HEK293 (cell line): ENCODE measurements around the gene PLPPR1.

Source experiments
- CTCF ChIA-PET: fragments of 350-600 bp; formaldehyde crosslinking; extraction: SDS; loops from one replicate; lab custom pipeline; 2021; ENCODE audit warnings: antibody characterized with exemption; lab: Yijun Ruan, JAX
- POLR2A ChIA-PET: fragments of 300-600 bp; formaldehyde crosslinking; extraction: SDS; loops from one replicate; lab custom pipeline; 2020; ENCODE audit warnings: antibody characterized with exemption, inconsistent platforms; lab: Yijun Ruan, JAX
- H3K27ac ChIP-seq: fragments of 200-500 bp; sonication (Bioruptor generic); 2 replicates; pipeline ENCODE4 v1.5.1; 2014; ENCODE audit warnings: low read depth, low read length, control low read depth, inconsistent platforms; ENCODE audit errors: extremely low read depth
- H3K36me3 ChIP-seq, 2 experiments: fragments of 200-500 bp in 1 of 2; sonication (Bioruptor generic) in 1 of 2; 1 replicate in 1 of 2; 2 replicates in 1 of 2; pipeline ENCODE4 v1.5.1; 2014 to 2017; ENCODE audit warnings: inconsistent platforms in 2 of 2, low read length in 2 of 2; ENCODE audit not compliant: control insufficient read depth in 2 of 2, insufficient read depth in 1 of 2
- H3K4me1 ChIP-seq: fragments of 200-500 bp; sonication (Bioruptor generic); 2 replicates; pipeline ENCODE4 v1.5.1; 2014; ENCODE audit warnings: mild to moderate bottlenecking, low read length, inconsistent platforms; ENCODE audit not compliant: control insufficient read depth, insufficient read depth
- H3K4me3 ChIP-seq: 2 replicates; pipeline ENCODE4 v1.5.1; 2011; ENCODE audit warnings: low read depth, mild to moderate bottlenecking, control low read depth, low read length, moderate library complexity
- H3K9me3 ChIP-seq: fragments of 200-500 bp; sonication (Bioruptor generic); 2 replicates; pipeline ENCODE4 v1.5.1; 2014; ENCODE audit warnings: low read depth, low read length, inconsistent platforms; ENCODE audit not compliant: control insufficient read depth, insufficient read depth
- HIC1 ChIP-seq: fragments of 450-650 bp; formaldehyde crosslinking; IDR thresholded peaks from 2 replicates; pipeline ENCODE4 v1.5.1; 2016; ENCODE audit warnings: missing biosample characterization, missing genetic modification characterization
- HOXA7 ChIP-seq: sonication (generic); formaldehyde crosslinking; IDR thresholded peaks from 2 replicates; pipeline ENCODE4 v1.8.1; 2022; ENCODE audit warnings: missing genetic modification reagents, borderline replicate concordance
- INSM2 ChIP-seq: fragments of 450-650 bp; formaldehyde crosslinking; IDR thresholded peaks from 2 replicates; pipeline ENCODE4 v1.5.1; 2016; ENCODE audit warnings: missing biosample characterization, missing genetic modification characterization
- KLF1 ChIP-seq: fragments of 450-650 bp; formaldehyde crosslinking; IDR thresholded peaks from 2 replicates; pipeline ENCODE4 v1.5.1; 2016; ENCODE audit warnings: missing biosample characterization, missing genetic modification characterization
- KLF17 ChIP-seq: fragments of 450-650 bp; formaldehyde crosslinking; IDR thresholded peaks from 2 replicates; pipeline ENCODE4 v1.5.1; 2016; ENCODE audit warnings: missing biosample characterization, missing genetic modification characterization
- PBX3 ChIP-seq: sonication (generic); formaldehyde crosslinking; IDR thresholded peaks from 2 replicates; pipeline ENCODE4 v1.8.1; 2022; ENCODE audit warnings: mild to moderate bottlenecking, moderate library complexity, missing genetic modification reagents
- ZBTB20 ChIP-seq: fragments of 450-650 bp; formaldehyde crosslinking; IDR thresholded peaks from 2 replicates; pipeline ENCODE4 v1.5.1; 2016; ENCODE audit warnings: missing biosample characterization, missing genetic modification characterization
- ZBTB26 ChIP-seq: fragments of 450-650 bp; formaldehyde crosslinking; optimal IDR thresholded peaks from 2 replicates; pipeline ENCODE3; 2016; ENCODE audit warnings: missing biosample characterization, mild to moderate bottlenecking, missing genetic modification characterization
- ZBTB48 ChIP-seq: fragments of 450-650 bp; formaldehyde crosslinking; IDR thresholded peaks from 2 replicates; pipeline ENCODE4 v1.5.1; 2016; ENCODE audit warnings: missing biosample characterization, missing genetic modification characterization
- ZFP69B ChIP-seq: fragments of 450-650 bp; formaldehyde crosslinking; IDR thresholded peaks from 2 replicates; pipeline ENCODE4 v1.5.1; 2016; ENCODE audit warnings: missing biosample characterization, missing genetic modification characterization
- ZNF214 ChIP-seq: fragments of 450-650 bp; formaldehyde crosslinking; IDR thresholded peaks from 2 replicates; pipeline ENCODE4 v1.5.1; 2017; ENCODE audit warnings: missing biosample characterization, mild to moderate bottlenecking, missing genetic modification characterization, borderline replicate concordance
- ZNF26 ChIP-seq: fragments of 450-650 bp; formaldehyde crosslinking; IDR thresholded peaks from 2 replicates; pipeline ENCODE4 v1.5.1; 2016; ENCODE audit warnings: missing biosample characterization, missing genetic modification characterization
- ZNF433 ChIP-seq: fragments of 450-650 bp; formaldehyde crosslinking; IDR thresholded peaks from 2 replicates; pipeline ENCODE4 v1.5.1; 2016; ENCODE audit warnings: missing biosample characterization, missing genetic modification characterization, low read depth
- ZNF501 ChIP-seq: fragments of 450-650 bp; formaldehyde crosslinking; IDR thresholded peaks from 2 replicates; pipeline ENCODE4 v1.5.1; 2016; ENCODE audit warnings: missing biosample characterization, missing genetic modification characterization
- ZNF514 ChIP-seq: fragments of 450-650 bp; formaldehyde crosslinking; IDR thresholded peaks from 2 replicates; pipeline ENCODE4 v1.5.1; 2016; ENCODE audit warnings: missing biosample characterization, missing genetic modification characterization
- ZNF701 ChIP-seq: fragments of 450-650 bp; formaldehyde crosslinking; IDR thresholded peaks from 2 replicates; pipeline ENCODE4 v1.5.1; 2016; ENCODE audit warnings: missing biosample characterization, missing genetic modification characterization
- ZNF791 ChIP-seq: fragments of 450-650 bp; formaldehyde crosslinking; IDR thresholded peaks from 2 replicates; pipeline ENCODE4 v1.5.1; 2016; ENCODE audit warnings: missing biosample characterization, missing genetic modification characterization

PLPPR1 gene

GRCh38 chr9:101130054-101130453 lies 101.5 kb downstream of the PLPPR1 start:
- ChIA-PET POLR2A (no interaction called here), CTCF (interaction anchor here (0.6 to 4.2 kb wide), 2 partner anchors 11 to 132 kb away, joined by 3 to 20 read pairs; no protein-coding TSS in a partner anchor)
- H3K27ac ChIP-seq = no peak overlapping the region
- TF ChIP-seq ZFP69B (tag by site-specific recombination) (no peak), KLF17 (tag by site-specific recombination) (no peak), HOXA7 (CRISPR knock-in tag) (no peak), ZBTB48 (tag by site-specific recombination) (no peak), ZBTB26 (tag by site-specific recombination) (no peak), ZNF433 (tag by site-specific recombination) (no peak), KLF1 (tag by site-specific recombination) (no peak), ZNF214 (tag by site-specific recombination) (no peak), INSM2 (tag by site-specific recombination) (no peak), HIC1 (no peak), ZNF514 (no peak), ZNF791 (no peak)
- H3K4me1 ChIP-seq = no peaks in the 10 kb centered on the region
- no peaks in the 10 kb centered on the region for H3K9me3 ChIP-seq
- no peak overlapping the region for H3K4me3 ChIP-seq
- H3K36me3 ChIP-seq = no peaks in the 10 kb centered on the region

- POLR2A ChIA-PET = no interaction called here
- Histone ChIP-seq H3K27ac (no peak overlapping the region), H3K36me3 (no peaks in the 10 kb centered on the region), H3K9me3 (no peaks in the 10 kb centered on the region), H3K4me1 (no peaks in the 10 kb centered on the region), H3K4me3 (no peak overlapping the region)
- no peak for TF ChIP-seq ZNF26 (tag by site-specific recombination)
- TF ChIP-seq PBX3 (CRISPR knock-in tag) = no peak
- no peak for TF ChIP-seq ZNF501
- no peak for TF ChIP-seq ZBTB20 (tag by site-specific recombination)
- TF ChIP-seq ZNF701 (tag by site-specific recombination) = no peak
- CTCF ChIA-PET = interaction anchor here (0.6 to 4.2 kb wide), 3 partner anchors 12 to 529 kb away, joined by 3 to 20 read pairs (median 4); no protein-coding TSS in a partner anchor
Measured at GRCh38 chr9:101131326-101131725, 102.8 kb downstream of the PLPPR1 start.
